Stimulated activated memory B cell treated with anti-CD40 and anti-IgM and Interleukin-4, amounts not matched to agents 10 μg/mL and 1 μg/mL and 100 μg/mL, for 72 hours (primary cell): ENCODE results near the gene SRSF4.

ENCODE experiments used
- ATAC-seq: fragments of 150-1000 bp; cut with Tn5 transposase; 2 replicates; pipeline ENCODE4 v1.10.0; 2021
- H3K27ac Mint-ChIP-seq: one replicate; pipeline ENCODE4 v1.8.0; 2022; ENCODE audit warnings: mild to moderate bottlenecking, mixed read lengths
- H3K27me3 Mint-ChIP-seq: one replicate; pipeline ENCODE4 v1.8.0; 2022; ENCODE audit warnings: mixed read lengths
- H3K36me3 Mint-ChIP-seq: one replicate; pipeline ENCODE4 v1.8.0; 2022; ENCODE audit warnings: mixed read lengths
- H3K4me1 Mint-ChIP-seq: one replicate; pipeline ENCODE4 v1.8.0; 2022; ENCODE audit warnings: mixed read lengths
- H3K4me3 Mint-ChIP-seq: one replicate; pipeline ENCODE4 v1.8.0; 2022; ENCODE audit warnings: mild to moderate bottlenecking, moderate library complexity, mixed read lengths
- H3K9me3 Mint-ChIP-seq: one replicate; pipeline ENCODE4 v1.8.0; 2022; ENCODE audit warnings: mixed read lengths

The SRSF4 gene

GRCh38 chr1:29210278-29211085 is 28.8 kb upstream of the SRSF4 start:
- peak overlapping the region; percentile 13 for H3K27ac Mint-ChIP-seq

GRCh38 chr1:29209173-29209572 is 27.5 kb upstream of the SRSF4 start:
- H3K4me3 Mint-ChIP-seq, result no peak overlapping the region
- peaks cover 23% of the 10 kb centered on the region for H3K4me1 Mint-ChIP-seq
- no peaks in the 10 kb centered on the region for H3K27me3 Mint-ChIP-seq
- no peak for ATAC-seq
- H3K27ac Mint-ChIP-seq, result peak overlapping the region; percentile 13
- H3K9me3 Mint-ChIP-seq, result no peaks in the 10 kb centered on the region
- H3K36me3 Mint-ChIP-seq, result peaks cover 51% of the 10 kb centered on the region

More at GRCh38 chr1:29210278-29211085, 28.8 kb upstream of the SRSF4 start:
- Mint-ChIP-seq H3K36me3 (peaks cover 47% of the 10 kb centered on the region), H3K9me3 (no peaks in the 10 kb centered on the region), H3K4me1 (peaks cover 23% of the 10 kb centered on the region), H3K4me3 (no peak overlapping the region), H3K27me3 (no peaks in the 10 kb centered on the region)
- peak; percentile 84 for ATAC-seq

GRCh38 chr1:29208442-29208841 is 26.7 kb upstream of the SRSF4 start:
- H3K36me3 Mint-ChIP-seq, result peaks cover 54% of the 10 kb centered on the region
- H3K4me1 Mint-ChIP-seq, result peaks cover 23% of the 10 kb centered on the region
- no peak overlapping the region for H3K27ac Mint-ChIP-seq
- no peaks in the 10 kb centered on the region for H3K9me3 Mint-ChIP-seq
- H3K27me3 Mint-ChIP-seq, result no peaks in the 10 kb centered on the region
- H3K4me3 Mint-ChIP-seq, result no peak overlapping the region
- ATAC-seq, result no peak

GRCh38 chr1:29202584-29203340 is 21.1 kb upstream of the SRSF4 start:
- peaks cover 40% of the 10 kb centered on the region for H3K36me3 Mint-ChIP-seq
- no peaks in the 10 kb centered on the region for H3K9me3 Mint-ChIP-seq
- no peak overlapping the region for H3K4me3 Mint-ChIP-seq
- H3K27ac Mint-ChIP-seq, result no peak overlapping the region
- H3K27me3 Mint-ChIP-seq, result no peaks in the 10 kb centered on the region
- H3K4me1 Mint-ChIP-seq, result no peaks in the 10 kb centered on the region
- ATAC-seq, result peak; percentile 86

GRCh38 chr1:29202053-29202452 is 20.4 kb upstream of the SRSF4 start:
- Mint-ChIP-seq H3K9me3 (no peaks in the 10 kb centered on the region), H3K27me3 (no peaks in the 10 kb centered on the region), H3K36me3 (peaks cover 46% of the 10 kb centered on the region), H3K4me3 (no peak overlapping the region), H3K27ac (no peak overlapping the region), H3K4me1 (no peaks in the 10 kb centered on the region)
- no peak for ATAC-seq

- H3K27me3 Mint-ChIP-seq, result no peaks in the 10 kb centered on the region
- H3K36me3 Mint-ChIP-seq, result peaks cover 46% of the 10 kb centered on the region
- no peak for ATAC-seq
- no peaks in the 10 kb centered on the region for H3K9me3 Mint-ChIP-seq
- no peak overlapping the region for H3K4me3 Mint-ChIP-seq
- H3K4me1 Mint-ChIP-seq, result no peaks in the 10 kb centered on the region
- no peak overlapping the region for H3K27ac Mint-ChIP-seq
Observed at GRCh38 chr1:29201595-29202051, 19.9 kb upstream of the SRSF4 start.

GRCh38 chr1:29200906-29201594 is 19.4 kb upstream of the SRSF4 start:
- H3K9me3 Mint-ChIP-seq, result no peaks in the 10 kb centered on the region
- no peak for ATAC-seq
- H3K27me3 Mint-ChIP-seq, result no peaks in the 10 kb centered on the region
- H3K4me3 Mint-ChIP-seq, result no peak overlapping the region
- H3K4me1 Mint-ChIP-seq, result no peaks in the 10 kb centered on the region
- H3K36me3 Mint-ChIP-seq, result peaks cover 46% of the 10 kb centered on the region
- H3K27ac Mint-ChIP-seq, result no peak overlapping the region

GRCh38 chr1:29197993-29198392 is 16.3 kb upstream of the SRSF4 start:
- peaks cover 51% of the 10 kb centered on the region for H3K36me3 Mint-ChIP-seq
- H3K27ac Mint-ChIP-seq, result no peak overlapping the region
- no peaks in the 10 kb centered on the region for H3K27me3 Mint-ChIP-seq
- H3K4me3 Mint-ChIP-seq, result no peak overlapping the region
- no peaks in the 10 kb centered on the region for H3K4me1 Mint-ChIP-seq
- no peak for ATAC-seq
- H3K9me3 Mint-ChIP-seq, result no peaks in the 10 kb centered on the region

GRCh38 chr1:29197590-29197924 is 15.9 kb upstream of the SRSF4 start:
- Mint-ChIP-seq H3K4me1 (no peaks in the 10 kb centered on the region), H3K27me3 (no peaks in the 10 kb centered on the region), H3K36me3 (peaks cover 51% of the 10 kb centered on the region), H3K9me3 (no peaks in the 10 kb centered on the region), H3K27ac (no peak overlapping the region), H3K4me3 (no peak overlapping the region)
- ATAC-seq, result peak; percentile 78

- H3K9me3 Mint-ChIP-seq, result no peaks in the 10 kb centered on the region
- peaks cover 55% of the 10 kb centered on the region for H3K36me3 Mint-ChIP-seq
- no peak for ATAC-seq
- H3K4me3 Mint-ChIP-seq, result no peak overlapping the region
- H3K27ac Mint-ChIP-seq, result no peak overlapping the region
- H3K27me3 Mint-ChIP-seq, result no peaks in the 10 kb centered on the region
- no peaks in the 10 kb centered on the region for H3K4me1 Mint-ChIP-seq
Observed at GRCh38 chr1:29196863-29197589, 15.3 kb upstream of the SRSF4 start.

- Mint-ChIP-seq H3K27ac (no peak overlapping the region), H3K4me1 (no peaks in the 10 kb centered on the region), H3K9me3 (no peaks in the 10 kb centered on the region), H3K4me3 (no peak overlapping the region), H3K27me3 (no peaks in the 10 kb centered on the region), H3K36me3 (peaks cover 47% of the 10 kb centered on the region)
- ATAC-seq, result no peak
Observed at GRCh38 chr1:29195881-29196291, 14.2 kb upstream of the SRSF4 start.

- no peak for ATAC-seq
- Mint-ChIP-seq H3K4me1 (no peaks in the 10 kb centered on the region), H3K9me3 (no peaks in the 10 kb centered on the region), H3K4me3 (no peak overlapping the region), H3K27me3 (no peaks in the 10 kb centered on the region), H3K27ac (no peak overlapping the region), H3K36me3 (peaks cover 40% of the 10 kb centered on the region)
Observed at GRCh38 chr1:29193879-29194455, 12.3 kb upstream of the SRSF4 start.

GRCh38 chr1:29190718-29191117 is 9.0 kb upstream of the SRSF4 start:
- H3K9me3 Mint-ChIP-seq, result no peaks in the 10 kb centered on the region
- no peaks in the 10 kb centered on the region for H3K4me1 Mint-ChIP-seq
- H3K27me3 Mint-ChIP-seq, result no peaks in the 10 kb centered on the region
- H3K4me3 Mint-ChIP-seq, result no peak overlapping the region
- no peak overlapping the region for H3K27ac Mint-ChIP-seq
- peaks cover 30% of the 10 kb centered on the region for H3K36me3 Mint-ChIP-seq
- ATAC-seq, result no peak

GRCh38 chr1:29186707-29187106 is 5.0 kb upstream of the SRSF4 start:
- H3K4me1 Mint-ChIP-seq, result peaks cover 6% of the 10 kb centered on the region

GRCh38 chr1:29186252-29186651 is 4.6 kb upstream of the SRSF4 start:
- no peaks in the 10 kb centered on the region for H3K9me3 Mint-ChIP-seq
- H3K27ac Mint-ChIP-seq, result peak overlapping the region; percentile 2
- peaks cover 6% of the 10 kb centered on the region for H3K4me1 Mint-ChIP-seq
- H3K4me3 Mint-ChIP-seq, result no peak overlapping the region
- ATAC-seq, result no peak
- H3K27me3 Mint-ChIP-seq, result no peaks in the 10 kb centered on the region
- no peaks in the 10 kb centered on the region for H3K36me3 Mint-ChIP-seq

More at GRCh38 chr1:29186707-29187106, 5.0 kb upstream of the SRSF4 start:
- no peaks in the 10 kb centered on the region for H3K27me3 Mint-ChIP-seq
- no peak overlapping the region for H3K4me3 Mint-ChIP-seq
- ATAC-seq, result no peak
- no peak overlapping the region for H3K27ac Mint-ChIP-seq
- H3K36me3 Mint-ChIP-seq, result no peaks in the 10 kb centered on the region
- no peaks in the 10 kb centered on the region for H3K9me3 Mint-ChIP-seq
